ENCODE measurements around the gene PHF2.

PHF2 gene

GRCh38 chr9:93541581-93542349 lies 34.6 kb upstream of the PHF2 start:
- no peaks in the 10 kb centered on the region for H3K79me1 ChIP-seq (ENCODE audit: low read length)
- no peak overlapping the region for H3K9ac ChIP-seq (ENCODE audit: low read length)
- no peak overlapping the region for H3K4me2 ChIP-seq (ENCODE audit: low read length)
- H2BK120ac ChIP-seq (ENCODE audit: insufficient read depth, low read length, poor library complexity): no peak overlapping the region
- H2AFZ ChIP-seq (ENCODE audit: insufficient read depth, low read length, poor library complexity): no peak overlapping the region
- H3K27ac ChIP-seq (ENCODE audit: low read depth, low read length): no peak overlapping the region
- H2BK5ac ChIP-seq (ENCODE audit: low read depth, low read length, poor library complexity): no peak overlapping the region
- no peak overlapping the region for H3K23ac ChIP-seq (ENCODE audit: low read length)
- no peak overlapping the region for H4K8ac ChIP-seq (ENCODE audit: low read depth, low read length)
- no peaks in the 10 kb centered on the region for H3K79me2 ChIP-seq (ENCODE audit: control insufficient read depth, insufficient read depth, low read length, poor library complexity)
- no peaks in the 10 kb centered on the region for H3K4me1 ChIP-seq (ENCODE audit: control insufficient read depth in 1 of 2, insufficient read depth in 2 of 2, low read length in 2 of 2)
- no peaks in the 10 kb centered on the region for H3K9me3 ChIP-seq (ENCODE audit: insufficient read depth, low read depth, low read length)
- no peaks in the 10 kb centered on the region for H3K27me3 ChIP-seq (ENCODE audit: insufficient read depth, low read length)
- no peak overlapping the region for H3K4ac ChIP-seq (ENCODE audit: low read depth, low read length)
- no peak for DNase-seq
- H3K36me3 ChIP-seq (ENCODE audit: control insufficient read depth in 1 of 2, insufficient read depth in 2 of 2, low read length in 2 of 2): peaks cover 26 to 36% of the 10 kb centered on the region in 2 experiments
- no peak overlapping the region for H4K91ac ChIP-seq (ENCODE audit: low read depth, low read length)
- no peak overlapping the region for H3K18ac ChIP-seq (ENCODE audit: low read length)
- no peak overlapping the region for H3K14ac ChIP-seq (ENCODE audit: low read length)
- WGBS (ENCODE audit: extremely low coverage, insufficient coverage, insufficient read length): no CpG with 5 or more reads among the region's 8 CpGs
- H3K4me3 ChIP-seq (ENCODE audit: low read depth, low read length): no peak overlapping the region
- H2BK12ac ChIP-seq (ENCODE audit: low read length): no peak overlapping the region
- H4K12ac ChIP-seq (ENCODE audit: low read depth, low read length): no peak overlapping the region
- no peak overlapping the region for H2AK5ac ChIP-seq (ENCODE audit: low read length)

- no peak overlapping the region for H4K91ac ChIP-seq (ENCODE audit: low read depth, low read length)
- no peaks in the 10 kb centered on the region for H3K27me3 ChIP-seq (ENCODE audit: insufficient read depth, low read length)
- no peak overlapping the region for H4K12ac ChIP-seq (ENCODE audit: low read depth, low read length)
- no peaks in the 10 kb centered on the region for H3K9me3 ChIP-seq (ENCODE audit: insufficient read depth, low read depth, low read length)
- H3K79me1 ChIP-seq (ENCODE audit: low read length): no peaks in the 10 kb centered on the region
- no peak overlapping the region for H3K23ac ChIP-seq (ENCODE audit: low read length)
- H3K36me3 ChIP-seq (ENCODE audit: control insufficient read depth in 1 of 2, insufficient read depth in 2 of 2, low read length in 2 of 2): peaks cover 28 to 37% of the 10 kb centered on the region in 2 experiments
- H3K14ac ChIP-seq (ENCODE audit: low read length): no peak overlapping the region
- WGBS (ENCODE audit: extremely low coverage, insufficient coverage, insufficient read length): no CpG with 5 or more reads among the region's 9 CpGs
- no peak overlapping the region for H3K4me2 ChIP-seq (ENCODE audit: low read length)
- DNase-seq: no peak
- no peaks in the 10 kb centered on the region for H3K4me1 ChIP-seq (ENCODE audit: control insufficient read depth in 1 of 2, insufficient read depth in 2 of 2, low read length in 2 of 2)
- no peak overlapping the region for H3K27ac ChIP-seq (ENCODE audit: low read depth, low read length)
- no peak overlapping the region for H3K9ac ChIP-seq (ENCODE audit: low read length)
- no peak overlapping the region for H4K8ac ChIP-seq (ENCODE audit: low read depth, low read length)
- H2BK5ac ChIP-seq (ENCODE audit: low read depth, low read length, poor library complexity): no peak overlapping the region
- H3K4me3 ChIP-seq (ENCODE audit: low read depth, low read length): no peak overlapping the region
- H3K79me2 ChIP-seq (ENCODE audit: control insufficient read depth, insufficient read depth, low read length, poor library complexity): no peaks in the 10 kb centered on the region
- no peak overlapping the region for H2BK12ac ChIP-seq (ENCODE audit: low read length)
- H3K18ac ChIP-seq (ENCODE audit: low read length): no peak overlapping the region
- no peak overlapping the region for H2AFZ ChIP-seq (ENCODE audit: insufficient read depth, low read length, poor library complexity)
- no peak overlapping the region for H2AK5ac ChIP-seq (ENCODE audit: low read length)
- H2BK120ac ChIP-seq (ENCODE audit: insufficient read depth, low read length, poor library complexity): no peak overlapping the region
- no peak overlapping the region for H3K4ac ChIP-seq (ENCODE audit: low read depth, low read length)
These were observed 33.3 kb upstream of the PHF2 start for GRCh38 chr9:93543117-93543516.

- Histone ChIP-seq H4K12ac (ENCODE audit: low read depth, low read length) (no peak overlapping the region), H4K91ac (ENCODE audit: low read depth, low read length) (no peak overlapping the region), H3K9ac (ENCODE audit: low read length) (no peak overlapping the region), H2BK5ac (ENCODE audit: low read depth, low read length, poor library complexity) (no peak overlapping the region), H3K27ac (ENCODE audit: low read depth, low read length) (no peak overlapping the region), H3K4ac (ENCODE audit: low read depth, low read length) (no peak overlapping the region), H3K4me1 (ENCODE audit: control insufficient read depth in 1 of 2, insufficient read depth in 2 of 2, low read length in 2 of 2) (no peaks in the 10 kb centered on the region), H3K79me1 (ENCODE audit: low read length) (no peaks in the 10 kb centered on the region), H2BK120ac (ENCODE audit: insufficient read depth, low read length, poor library complexity) (no peak overlapping the region), H2BK12ac (ENCODE audit: low read length) (no peak overlapping the region), H3K36me3 (ENCODE audit: control insufficient read depth in 1 of 2, insufficient read depth in 2 of 2, low read length in 2 of 2) (peaks cover 23 to 30% of the 10 kb centered on the region in 2 experiments), H3K27me3 (ENCODE audit: insufficient read depth, low read length) (no peaks in the 10 kb centered on the region), H3K79me2 (ENCODE audit: control insufficient read depth, insufficient read depth, low read length, poor library complexity) (no peaks in the 10 kb centered on the region), H2AK5ac (ENCODE audit: low read length) (no peak overlapping the region), H2AFZ (ENCODE audit: insufficient read depth, low read length, poor library complexity) (no peak overlapping the region), H3K9me3 (ENCODE audit: insufficient read depth, low read depth, low read length) (no peaks in the 10 kb centered on the region), H4K8ac (ENCODE audit: low read depth, low read length) (no peak overlapping the region), H3K4me3 (ENCODE audit: low read depth, low read length) (no peak overlapping the region), H3K18ac (ENCODE audit: low read length) (no peak overlapping the region), H3K4me2 (ENCODE audit: low read length) (no peak overlapping the region), H3K14ac (ENCODE audit: low read length) (no peak overlapping the region), H3K23ac (ENCODE audit: low read length) (no peak overlapping the region)
- WGBS (ENCODE audit: extremely low coverage, insufficient coverage, insufficient read length): no CpG with 5 or more reads among the region's 11 CpGs
- DNase-seq: no peak
These were observed 30.0 kb upstream of the PHF2 start for GRCh38 chr9:93546356-93546755.

- no peak overlapping the region for H4K12ac ChIP-seq (ENCODE audit: low read depth, low read length)
- no peak overlapping the region for H2BK120ac ChIP-seq (ENCODE audit: insufficient read depth, low read length, poor library complexity)
- H3K4ac ChIP-seq (ENCODE audit: low read depth, low read length): no peak overlapping the region
- H3K79me1 ChIP-seq (ENCODE audit: low read length): no peaks in the 10 kb centered on the region
- H2BK12ac ChIP-seq (ENCODE audit: low read length): no peak overlapping the region
- H4K8ac ChIP-seq (ENCODE audit: low read depth, low read length): no peak overlapping the region
- H3K18ac ChIP-seq (ENCODE audit: low read length): no peak overlapping the region
- no peak overlapping the region for H4K91ac ChIP-seq (ENCODE audit: low read depth, low read length)
- no peak overlapping the region for H2AK5ac ChIP-seq (ENCODE audit: low read length)
- H2BK5ac ChIP-seq (ENCODE audit: low read depth, low read length, poor library complexity): no peak overlapping the region
- no peak overlapping the region for H3K4me3 ChIP-seq (ENCODE audit: low read depth, low read length)
- WGBS (ENCODE audit: extremely low coverage, insufficient coverage, insufficient read length): no CpG with 5 or more reads among the region's 5 CpGs
- no peaks in the 10 kb centered on the region for H3K27me3 ChIP-seq (ENCODE audit: insufficient read depth, low read length)
- no peak for DNase-seq
- H3K4me1 ChIP-seq (ENCODE audit: control insufficient read depth in 1 of 2, insufficient read depth in 2 of 2, low read length in 2 of 2): no peaks in the 10 kb centered on the region
- H3K79me2 ChIP-seq (ENCODE audit: control insufficient read depth, insufficient read depth, low read length, poor library complexity): no peaks in the 10 kb centered on the region
- H3K4me2 ChIP-seq (ENCODE audit: low read length): no peak overlapping the region
- peaks cover 23 to 28% of the 10 kb centered on the region in 2 experiments for H3K36me3 ChIP-seq (ENCODE audit: control insufficient read depth in 1 of 2, insufficient read depth in 2 of 2, low read length in 2 of 2)
- no peak overlapping the region for H3K27ac ChIP-seq (ENCODE audit: low read depth, low read length)
- no peak overlapping the region for H3K14ac ChIP-seq (ENCODE audit: low read length)
- no peak overlapping the region for H2AFZ ChIP-seq (ENCODE audit: insufficient read depth, low read length, poor library complexity)
- no peak overlapping the region for H3K23ac ChIP-seq (ENCODE audit: low read length)
- no peak overlapping the region for H3K9ac ChIP-seq (ENCODE audit: low read length)
- no peaks in the 10 kb centered on the region for H3K9me3 ChIP-seq (ENCODE audit: insufficient read depth, low read depth, low read length)
These were observed 26.8 kb upstream of the PHF2 start for GRCh38 chr9:93549611-93550010.
